Fibroblast of villous mesenchyme (primary cell): ENCODE results near the gene MYO1D. TPM values are rescaled to one million over a fixed set of nuclear protein-coding genes. Genes with fewer than 3 reads are reported as not detected.
"Not testable (repeated sequence)": the region's sequence is repeated elsewhere in the genome, so short reads cannot be mapped to it uniquely, and the experiment has no call there.

Source experiments
- DNase-seq: peaks from one replicate; pipeline ENCODE4 v3.0.0-alpha.2; 2010; ENCODE audit warnings: low read depth
- H3K4me3 ChIP-seq: 2 replicates; pipeline ENCODE4 v1.5.1; 2011; ENCODE audit warnings: low read depth, mild to moderate bottlenecking, low read length
- total RNA-seq: library from RNA; depleted of rRNA; stranded (reverse); fragments of >200 nt; gene quantifications from 2 replicates; pipeline ENCODE4 v1.2.3, GENCODE V29; 2012
- TF ChIP-seq, protein P1 (sequence below): IDR thresholded peaks from 2 replicates; pipeline ENCODE4 v1.5.1; 2012; ENCODE audit warnings: low read depth, mild to moderate bottlenecking, low read length; ENCODE audit not compliant: insufficient read depth

Gene MYO1D
- total RNA-seq, 1 donor, result 19.0 TPM

DNA sequence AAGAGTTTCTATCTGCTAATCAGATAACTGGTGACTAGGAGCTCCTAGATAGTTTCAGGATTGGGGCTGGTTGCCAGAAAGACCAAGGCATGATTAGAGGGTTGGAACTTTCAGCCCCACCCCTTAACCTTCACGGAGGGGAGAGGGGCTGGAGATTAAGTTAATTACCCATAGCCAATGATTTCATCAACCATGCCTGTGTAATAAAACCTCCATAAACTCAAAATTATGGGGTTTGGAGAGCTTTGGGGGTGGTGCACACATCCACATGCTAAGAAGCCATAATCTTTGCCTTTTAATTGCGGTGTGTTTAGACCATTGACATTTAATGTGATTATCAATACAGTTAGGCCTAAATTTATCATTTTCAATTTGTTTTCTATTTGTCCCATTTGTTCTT, 228.5 kb downstream of the MYO1D start:
- no peak for DNase-seq
- H3K4me3 ChIP-seq, result no peak overlapping the region
- TF ChIP-seq, protein P1, sequence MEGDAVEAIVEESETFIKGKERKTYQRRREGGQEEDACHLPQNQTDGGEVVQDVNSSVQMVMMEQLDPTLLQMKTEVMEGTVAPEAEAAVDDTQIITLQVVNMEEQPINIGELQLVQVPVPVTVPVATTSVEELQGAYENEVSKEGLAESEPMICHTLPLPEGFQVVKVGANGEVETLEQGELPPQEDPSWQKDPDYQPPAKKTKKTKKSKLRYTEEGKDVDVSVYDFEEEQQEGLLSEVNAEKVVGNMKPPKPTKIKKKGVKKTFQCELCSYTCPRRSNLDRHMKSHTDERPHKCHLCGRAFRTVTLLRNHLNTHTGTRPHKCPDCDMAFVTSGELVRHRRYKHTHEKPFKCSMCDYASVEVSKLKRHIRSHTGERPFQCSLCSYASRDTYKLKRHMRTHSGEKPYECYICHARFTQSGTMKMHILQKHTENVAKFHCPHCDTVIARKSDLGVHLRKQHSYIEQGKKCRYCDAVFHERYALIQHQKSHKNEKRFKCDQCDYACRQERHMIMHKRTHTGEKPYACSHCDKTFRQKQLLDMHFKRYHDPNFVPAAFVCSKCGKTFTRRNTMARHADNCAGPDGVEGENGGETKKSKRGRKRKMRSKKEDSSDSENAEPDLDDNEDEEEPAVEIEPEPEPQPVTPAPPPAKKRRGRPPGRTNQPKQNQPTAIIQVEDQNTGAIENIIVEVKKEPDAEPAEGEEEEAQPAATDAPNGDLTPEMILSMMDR, result no peak

DNA sequence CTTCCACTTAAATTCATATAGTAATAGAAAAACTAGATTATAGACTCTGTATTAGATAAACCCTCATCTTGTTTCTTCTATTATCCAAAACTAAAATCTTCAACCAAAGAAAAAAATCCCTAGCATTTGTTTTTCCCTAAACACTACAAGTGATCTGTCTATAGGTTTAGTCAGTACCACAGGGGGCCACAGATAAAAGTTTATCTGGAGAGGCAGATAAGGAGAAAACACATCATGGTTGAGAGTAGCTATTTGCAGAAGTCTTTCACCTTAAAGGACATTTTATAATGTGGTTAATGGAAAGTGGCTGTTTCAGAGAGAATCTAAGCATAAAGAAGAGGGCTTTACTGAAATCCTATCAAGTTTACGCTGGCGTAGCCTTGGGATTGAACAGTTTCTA, 230.0 kb downstream of the MYO1D start:
- no peak for DNase-seq
- TF ChIP-seq, protein P1, result no peak
- H3K4me3 ChIP-seq, result no peak overlapping the region

DNA sequence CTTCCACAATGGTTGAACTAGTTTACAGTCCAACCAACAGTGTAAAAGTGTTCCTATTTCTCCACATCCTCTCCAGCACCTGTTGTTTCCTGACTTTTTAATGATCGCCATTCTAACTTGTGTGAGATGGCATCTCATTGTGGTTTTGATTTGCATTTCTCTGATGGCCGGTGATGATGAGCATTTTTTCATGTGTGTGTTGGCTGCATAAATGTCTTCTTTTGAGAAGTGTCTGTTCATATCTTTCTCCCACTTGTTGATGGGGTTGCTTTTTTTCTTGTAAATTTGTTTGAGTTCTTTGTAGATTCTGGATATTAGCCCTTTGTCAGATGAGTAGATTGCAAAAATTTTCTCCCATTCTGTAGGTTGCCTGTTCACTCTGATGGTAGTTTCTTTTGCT, 235.4 kb downstream of the MYO1D start:
- not testable (repeated sequence) for H3K4me3 ChIP-seq, DNase-seq

DNA sequence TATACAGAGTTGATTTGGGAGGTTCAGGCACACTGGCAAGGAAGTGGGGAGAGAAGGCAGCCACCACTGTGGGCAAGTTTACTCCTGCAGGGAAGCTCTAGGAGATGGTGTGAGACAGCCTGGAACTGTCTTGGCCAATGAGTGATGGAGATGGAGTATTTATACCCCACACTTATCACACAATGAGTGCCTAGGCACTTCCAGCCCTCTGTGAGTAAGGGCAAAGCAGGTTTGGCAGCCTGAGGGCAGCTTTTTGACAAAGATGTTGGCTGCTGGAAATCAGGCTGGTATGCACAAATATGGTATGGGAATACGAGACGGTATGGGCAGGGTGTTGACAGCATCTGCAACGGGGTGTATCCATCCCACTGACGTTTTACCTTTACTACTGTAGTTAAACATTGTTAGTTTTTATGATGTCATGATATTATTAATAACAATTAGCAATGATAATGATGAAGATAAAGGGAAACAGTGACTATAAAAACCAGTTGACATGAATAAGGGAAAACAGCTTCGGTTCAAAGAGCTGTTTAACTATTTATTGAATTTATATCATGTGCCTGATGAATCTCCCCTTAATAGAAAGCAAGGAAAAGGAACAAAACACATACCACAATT, 240.2 kb downstream of the MYO1D start:
- no peak overlapping the region for H3K4me3 ChIP-seq
- TF ChIP-seq, protein P1, result no peak
- DNase-seq, result no peak

DNA sequence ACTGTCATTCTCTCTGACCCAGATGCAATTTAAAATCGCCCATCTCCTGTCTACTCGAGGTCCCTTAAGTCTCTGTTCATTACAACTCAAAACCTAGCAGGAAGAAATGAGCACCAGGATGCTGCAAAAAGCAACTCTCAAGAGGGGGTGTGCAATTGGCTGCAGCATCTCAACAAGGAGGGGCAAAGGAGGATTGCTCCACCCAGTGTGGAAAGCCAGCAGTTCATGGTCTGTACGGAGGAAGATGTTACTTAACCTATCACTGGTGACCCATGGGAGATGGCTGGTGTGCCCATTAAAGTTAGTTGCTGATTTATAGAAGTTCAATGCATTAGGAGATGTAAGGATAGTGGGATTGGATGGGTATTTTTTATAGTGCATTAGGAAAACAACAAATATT, 242.8 kb downstream of the MYO1D start:
- DNase-seq, result no peak
- H3K4me3 ChIP-seq, result no peak overlapping the region
- TF ChIP-seq, protein P1, result no peak

DNA sequence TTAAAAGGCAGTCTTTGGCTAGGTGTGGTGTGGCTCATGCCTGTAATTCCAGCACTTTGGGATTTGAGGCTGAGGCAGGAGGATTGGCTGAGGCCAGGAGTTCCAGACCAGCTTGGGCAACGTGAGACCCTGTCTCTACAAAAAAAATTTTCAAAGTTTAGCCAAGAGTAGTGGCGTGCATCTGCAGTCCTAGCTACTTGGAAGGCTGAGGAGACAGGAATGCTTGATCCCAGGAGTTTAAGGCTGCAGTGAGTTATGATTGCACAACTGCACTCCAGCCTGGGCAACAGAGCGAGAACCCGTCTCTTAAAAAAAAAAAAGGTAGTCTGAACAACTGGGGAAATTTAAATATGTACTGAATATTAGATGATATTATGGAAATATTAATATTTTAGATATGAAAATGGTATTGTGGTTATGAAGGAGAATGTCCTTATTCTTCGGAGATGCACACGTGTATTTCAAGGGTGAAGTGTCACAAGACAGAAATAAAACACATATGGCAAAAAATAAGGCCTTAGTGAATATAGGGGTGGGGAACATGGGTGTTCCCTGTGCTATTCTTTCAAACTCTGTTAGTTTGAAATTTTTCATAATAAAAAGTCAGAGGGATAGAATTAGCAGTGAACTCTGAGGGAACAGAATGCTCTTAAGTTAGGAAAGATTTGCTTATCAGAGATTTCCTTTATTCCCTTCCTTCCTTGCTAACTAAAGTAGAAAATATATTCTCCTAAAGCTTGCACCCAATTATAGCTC, 245.4 kb downstream of the MYO1D start:
- TF ChIP-seq, protein P1, result no peak
- no peak for DNase-seq
- no peak overlapping the region for H3K4me3 ChIP-seq

DNA sequence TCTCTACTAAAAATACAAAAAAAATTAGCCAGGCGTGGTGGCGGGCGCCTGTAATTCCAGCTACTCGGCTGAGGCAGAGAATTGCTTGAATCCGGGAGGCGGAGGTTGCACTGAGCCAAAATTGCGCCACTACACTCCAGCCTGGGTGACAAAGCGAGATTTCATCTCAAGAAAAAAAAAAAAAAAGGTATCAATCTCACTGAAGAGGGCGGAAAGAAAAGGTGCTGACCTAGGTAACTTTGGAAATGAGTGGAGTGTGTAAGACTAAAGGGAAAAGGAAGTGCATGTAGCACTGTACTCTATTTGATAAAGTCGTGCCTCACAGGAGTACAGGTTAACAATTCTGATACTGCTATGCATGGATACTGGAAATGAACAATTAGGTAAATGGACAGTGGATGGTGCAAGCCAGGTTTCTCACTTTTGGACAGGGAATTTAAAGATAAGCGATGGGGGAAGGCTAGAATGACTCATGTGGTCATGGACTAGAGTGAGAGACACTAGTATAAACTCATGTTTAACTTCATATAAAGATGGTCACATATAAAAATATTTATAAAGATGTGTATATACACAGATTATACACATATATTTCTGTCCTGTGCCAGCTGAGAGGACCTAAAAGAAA, 247.2 kb downstream of the MYO1D start:
- TF ChIP-seq, protein P1, result no peak
- no peak overlapping the region for H3K4me3 ChIP-seq
- DNase-seq, result no peak
